IMR-90 (cell line): ENCODE results near the gene NRDC. TPM values are rescaled to one million over a fixed set of nuclear protein-coding genes. Genes with fewer than 3 reads are reported as not detected.

Experiments used
- ATAC-seq: fragments of 200-7000 bp; cut with Tn5 transposase; 2 replicates; pipeline ENCODE4 v1.9.1; 2020; ENCODE audit warnings: low read depth, mild to moderate bottlenecking, moderate library complexity
- BruUV-seq: library from RNA; stranded (reverse); fragments of 400-500 nt; replicated peaks from 2 replicates; lab custom pipeline; 2021; lab: Mats Ljungman, UMichigan
- CTCF ChIA-PET: fragments of 300-600 bp; formaldehyde crosslinking; extraction: SDS; loops from one replicate; lab custom pipeline; 2021; ENCODE audit warnings: antibody characterized with exemption; lab: Yijun Ruan, JAX
- POLR2A ChIA-PET: fragments of 300-600 bp; sonication (Branson Sonifier 250); formaldehyde crosslinking; loops from one replicate; lab custom pipeline; 2022; ENCODE audit warnings: antibody characterized with exemption; ENCODE audit not compliant: unreplicated experiment; lab: Charles Lee
- DNase-seq: peaks from one replicate; pipeline ENCODE4 v3.0.0; 2013
- H2AFZ ChIP-seq: replicated peaks from 2 replicates; pipeline ENCODE3; 2013; ENCODE audit warnings: low read length, mild to moderate bottlenecking; ENCODE audit not compliant: poor library complexity
- H2AK5ac ChIP-seq: 2 replicates; pipeline ENCODE4 v1.6.1; 2013; ENCODE audit warnings: low read depth, low read length, inconsistent platforms
- H2AK9ac ChIP-seq: replicated peaks from 2 replicates; pipeline ENCODE3; 2013; ENCODE audit warnings: mild to moderate bottlenecking, low read depth, low read length, moderate library complexity; ENCODE audit not compliant: poor library complexity
- H2BK120ac ChIP-seq: 2 replicates; pipeline ENCODE4 v1.6.1; 2013; ENCODE audit warnings: low read depth, low read length, inconsistent platforms
- H2BK15ac ChIP-seq: 3 replicates; pipeline ENCODE4 v1.6.1; 2013; ENCODE audit warnings: low read depth, low read length, inconsistent platforms
- H2BK20ac ChIP-seq: 2 replicates; pipeline ENCODE4 v1.6.1; 2013; ENCODE audit warnings: low read depth, mild to moderate bottlenecking, inconsistent platforms, low read length, moderate library complexity
- H2BK5ac ChIP-seq: 2 replicates; pipeline ENCODE4 v1.6.1; 2013; ENCODE audit warnings: mild to moderate bottlenecking, low read depth, low read length, inconsistent platforms; ENCODE audit not compliant: poor library complexity, severe bottlenecking
- H3K14ac ChIP-seq: replicated peaks from 2 replicates; pipeline ENCODE4 v1.6.1; 2013; ENCODE audit warnings: low read depth, low read length, inconsistent platforms
- H3K18ac ChIP-seq: 2 replicates; pipeline ENCODE4 v1.6.1; 2013; ENCODE audit warnings: low read depth, low read length, control low read depth
- H3K23ac ChIP-seq: 2 replicates; pipeline ENCODE4 v1.6.1; 2013; ENCODE audit warnings: low read depth, low read length, inconsistent platforms
- H3K27ac ChIP-seq: 2 replicates; pipeline ENCODE4 v1.5.1; 2013; ENCODE audit warnings: mild to moderate bottlenecking, control low read depth, low read length; ENCODE audit not compliant: insufficient read depth
- H3K27me3 ChIP-seq: 2 replicates; pipeline ENCODE4 v1.6.1; 2013; ENCODE audit warnings: low read length; ENCODE audit not compliant: control insufficient read depth, insufficient read depth
- H3K36me3 ChIP-seq: 2 replicates; pipeline ENCODE4 v1.6.1; 2013; ENCODE audit warnings: low read length, mixed read lengths; ENCODE audit not compliant: control insufficient read depth, insufficient read depth
- H3K4ac ChIP-seq: 2 replicates; pipeline ENCODE4 v1.6.1; 2013; ENCODE audit warnings: low read depth, low read length, inconsistent platforms
- H3K4me1 ChIP-seq: 2 replicates; pipeline ENCODE4 v1.6.1; 2013; ENCODE audit warnings: low read length, mixed read lengths; ENCODE audit not compliant: control insufficient read depth, insufficient read depth
- H3K4me2 ChIP-seq: 2 replicates; pipeline ENCODE4 v1.6.1; 2013; ENCODE audit warnings: low read depth, mild to moderate bottlenecking, control low read depth, low read length, moderate library complexity
- H3K4me3 ChIP-seq: 2 replicates; pipeline ENCODE4 v1.5.1; 2013; ENCODE audit warnings: low read depth, mild to moderate bottlenecking, control low read depth, low read length, moderate library complexity; ENCODE audit not compliant: insufficient read depth
- H3K56ac ChIP-seq: 2 replicates; pipeline ENCODE4 v1.6.1; 2013; ENCODE audit warnings: low read length, inconsistent platforms; ENCODE audit not compliant: insufficient read depth; ENCODE audit errors: extremely low read depth
- H3K79me1 ChIP-seq, 2 experiments: 2 replicates each; pipeline ENCODE4 v1.6.1; 2013; ENCODE audit warnings: low read length in 2 of 2, inconsistent platforms in 1 of 2, low read depth in 1 of 2
- H3K9ac ChIP-seq: 2 replicates; pipeline ENCODE4 v1.6.1; 2013; ENCODE audit warnings: low read depth, low read length, control low read depth
- H3K9me1 ChIP-seq: 2 replicates; pipeline ENCODE4 v1.6.1; 2013; ENCODE audit warnings: low read length, inconsistent platforms; ENCODE audit not compliant: insufficient read depth
- H3K9me3 ChIP-seq: 2 replicates; pipeline ENCODE4 v1.6.1; 2013; ENCODE audit warnings: low read length; ENCODE audit not compliant: control insufficient read depth, insufficient read depth
- H4K20me1 ChIP-seq: 2 replicates; pipeline ENCODE4 v1.6.1; 2013; ENCODE audit warnings: low read length, inconsistent platforms; ENCODE audit not compliant: insufficient read depth
- H4K5ac ChIP-seq: 2 replicates; pipeline ENCODE4 v1.6.1; 2013; ENCODE audit warnings: mild to moderate bottlenecking, low read depth, low read length, control low read depth
- H4K8ac ChIP-seq, 2 experiments: 2 replicates each; pipeline ENCODE4 v1.6.1; 2013; ENCODE audit warnings: low read depth in 2 of 2, low read length in 2 of 2, control low read depth in 1 of 2, inconsistent platforms in 1 of 2
- H4K91ac ChIP-seq: 2 replicates; pipeline ENCODE4 v1.6.1; 2013; ENCODE audit warnings: low read depth, low read length, inconsistent platforms; ENCODE audit not compliant: insufficient read depth
- BHLHE40 ChIP-seq: fragments of 150-350 bp; IDR thresholded peaks from 2 replicates; pipeline ENCODE4 v1.6.1; 2016; ENCODE audit warnings: mild to moderate bottlenecking, low read depth, low read length
- CEBPB ChIP-seq: IDR thresholded peaks from 2 replicates; pipeline ENCODE4 v1.6.1; 2012; ENCODE audit warnings: low read depth, low read length, improper control_type of control experiment
- CHD1 ChIP-seq: IDR thresholded peaks from 2 replicates; pipeline ENCODE4 v1.6.1; 2012; ENCODE audit warnings: low read depth, low read length, improper control_type of control experiment
- MAFK ChIP-seq: IDR thresholded peaks from 2 replicates; pipeline ENCODE4 v1.6.1; 2012; ENCODE audit warnings: low read depth, low read length, improper control_type of control experiment
- MAZ ChIP-seq: IDR thresholded peaks from 2 replicates; pipeline ENCODE4 v1.6.1; 2012; ENCODE audit warnings: low read depth, mild to moderate bottlenecking, low read length, improper control_type of control experiment, moderate library complexity, borderline replicate concordance
- NFE2L2 ChIP-seq: fragments of 150-350 bp; IDR thresholded peaks from 2 replicates; pipeline ENCODE4 v1.6.1; 2016; ENCODE audit warnings: low read depth, mild to moderate bottlenecking, low read length
- POLR2A ChIP-seq: IDR thresholded peaks from 2 replicates; pipeline ENCODE4 v1.6.1; 2012; ENCODE audit warnings: mild to moderate bottlenecking, low read depth, low read length
- RAD21 ChIP-seq: IDR thresholded peaks from 2 replicates; pipeline ENCODE4 v1.6.1; 2012; ENCODE audit warnings: low read length, improper control_type of control experiment
- RCOR1 ChIP-seq: IDR thresholded peaks from 2 replicates; pipeline ENCODE4 v1.6.1; 2012; ENCODE audit warnings: mild to moderate bottlenecking, low read length, improper control_type of control experiment; ENCODE audit not compliant: insufficient replicate concordance
- SMC3 ChIP-seq: fragments of 150-350 bp; IDR thresholded peaks from 2 replicates; pipeline ENCODE4 v1.6.1; 2016; ENCODE audit warnings: low read depth, mild to moderate bottlenecking, antibody characterized with exemption, low read length, moderate library complexity
- USF2 ChIP-seq: fragments of 150-350 bp; IDR thresholded peaks from 2 replicates; pipeline ENCODE4 v1.6.1; 2017; ENCODE audit warnings: mild to moderate bottlenecking, antibody characterized with exemption, low read length, low read depth
- WGBS, 2 experiments: methylation state at CpG; one replicate each; pipeline versions ENCODE4 v1.1.5 to v1.1.7; 2013; ENCODE audit warnings: missing lambda C conversion rate in 2 of 2; ENCODE audit not compliant: insufficient read length in 1 of 2; ENCODE audit errors: extremely low coverage in 2 of 2; 5-methylcytosine and 5-hydroxymethylcytosine counted together
- dilution Hi-C: fragments of 300-500 bp; cut with HindIII; formaldehyde crosslinking; loops from one replicate; pipeline ENCODE4 v1.14.3; 2018; ENCODE audit warnings: low sequenced_read_pairs; ENCODE audit not compliant: unreplicated experiment
- in situ Hi-C: fragments of 300-500 bp; cut with MboI; formaldehyde crosslinking; loops from 3 replicates; pipeline ENCODE4 v1.14.3; 2019; ENCODE audit warnings: low sequenced_read_pairs, inconsistent platforms, mixed read lengths
- intact Hi-C: fragments of 100-400 bp; cut with micrococcal nuclease; formaldehyde crosslinking; loops from 2 replicates; pipeline ENCODE4 v1.10.0; 2022
- polyA plus RNA-seq, 3 experiments: library from polyadenylated mRNA; depleted of rRNA; stranded (reverse); fragments of >200 nt; gene quantifications; 2 replicates each; pipeline ENCODE4 v1.2.3, GENCODE V29; 2012; ENCODE audit warnings: low replicate concordance in 1 of 3
- total RNA-seq: library from RNA; depleted of rRNA; stranded (reverse); fragments of >200 nt; gene quantifications from 2 replicates; pipeline ENCODE4 v1.2.3, GENCODE V29; 2012
- TF ChIP-seq, protein P1 (sequence below): fragments of 150-350 bp; IDR thresholded peaks from 2 replicates; pipeline ENCODE4 v1.6.1; 2016; ENCODE audit warnings: low read depth, mild to moderate bottlenecking, low read length, moderate library complexity, borderline replicate concordance

The NRDC gene
- total and polyA plus RNA-seq, 2 of the 4 experiments (the other 2 are of a cell fraction): 75.8 to 84.7 TPM

- no peak overlapping the region for H3K4me3 ChIP-seq
- intact Hi-C loops (no loop called here), dilution Hi-C loops (no loop called here), in situ Hi-C loops (no loop called here)
- no peaks in the 10 kb centered on the region for H3K27me3 ChIP-seq
- peaks cover 52 to 71% of the 10 kb centered on the region in 2 experiments for H3K79me1 ChIP-seq
- no peak for DNase-seq
- no peak overlapping the region for H3K18ac ChIP-seq
- no peak overlapping the region for H4K91ac ChIP-seq
- no peak overlapping the region for H3K27ac ChIP-seq
- ATAC-seq: no peak
- no peak overlapping the region for H3K9ac ChIP-seq
- H2AK5ac ChIP-seq: no peak overlapping the region
- no peak overlapping the region for H4K5ac ChIP-seq
- no peak overlapping the region for H2BK20ac ChIP-seq
- H4K20me1 ChIP-seq: peaks cover 11% of the 10 kb centered on the region
- H2BK5ac ChIP-seq: no peak overlapping the region
- no CpG with 5 or more reads among the region's 2 CpGs for WGBS, 2 experiments
- H2BK120ac ChIP-seq: no peak overlapping the region
- H3K14ac ChIP-seq: no peak overlapping the region
- H3K9me1 ChIP-seq: 0 out of 2 replicates have a peak, but pooled peaks cover 2% of the 10 kb centered on the region
- no peak overlapping the region for H2BK15ac ChIP-seq
- no peak overlapping the region for H3K23ac ChIP-seq
- no peaks in the 10 kb centered on the region for H3K9me3 ChIP-seq
- H3K36me3 ChIP-seq: 0 out of 2 replicates have a peak, but pooled peaks cover 3% of the 10 kb centered on the region
- POLR2A ChIA-PET: no interaction called here
- H3K4me1 ChIP-seq: no peaks in the 10 kb centered on the region
- no peak overlapping the region for H3K4me2 ChIP-seq
- no peak overlapping the region for H3K4ac ChIP-seq
- CTCF ChIA-PET: no interaction called here
- no peak for TF ChIP-seq BHLHE40
- no peak for TF ChIP-seq MAZ
- TF ChIP-seq CEBPB: no peak
- TF ChIP-seq MAFK: no peak
- TF ChIP-seq RCOR1: no peak
- TF ChIP-seq CHD1: no peak
- TF ChIP-seq USF2: no peak
- no peak for TF ChIP-seq SMC3
- TF ChIP-seq POLR2A: no peak
- TF ChIP-seq, protein P1, sequence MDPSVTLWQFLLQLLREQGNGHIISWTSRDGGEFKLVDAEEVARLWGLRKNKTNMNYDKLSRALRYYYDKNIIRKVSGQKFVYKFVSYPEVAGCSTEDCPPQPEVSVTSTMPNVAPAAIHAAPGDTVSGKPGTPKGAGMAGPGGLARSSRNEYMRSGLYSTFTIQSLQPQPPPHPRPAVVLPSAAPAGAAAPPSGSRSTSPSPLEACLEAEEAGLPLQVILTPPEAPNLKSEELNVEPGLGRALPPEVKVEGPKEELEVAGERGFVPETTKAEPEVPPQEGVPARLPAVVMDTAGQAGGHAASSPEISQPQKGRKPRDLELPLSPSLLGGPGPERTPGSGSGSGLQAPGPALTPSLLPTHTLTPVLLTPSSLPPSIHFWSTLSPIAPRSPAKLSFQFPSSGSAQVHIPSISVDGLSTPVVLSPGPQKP: no peak
- no peak for TF ChIP-seq RAD21
- TF ChIP-seq NFE2L2: no peak
- H2AK9ac ChIP-seq: no peak overlapping the region
- H2AFZ ChIP-seq: no peak overlapping the region
- BruUV-seq: no TSS peak
- H3K56ac ChIP-seq: no peak overlapping the region
- H4K8ac ChIP-seq: no peak overlapping the region
These were observed 25.2 kb downstream of the NRDC start for GRCh38 chr1:51853360-51853759.
